Astrocyte (in vitro differentiated cells and primary cell): ENCODE data around the gene ELMOD1. TPM values are rescaled to one million over a fixed set of nuclear protein-coding genes. Genes with fewer than 3 reads are reported as not detected.
A peak's percentile ranks its signal among the peaks of the same experiment; 100 is the strongest.

Source experiments
- DNase-seq: peaks from one replicate; pipeline ENCODE4 v3.0.0-alpha.2; 2010; ENCODE audit warnings: low read depth
- FAIRE-seq: peaks from 2 replicates; lab custom pipeline; 2011; peaks lifted over from hg19 to GRCh38; lab: Jason Lieb, UNC
- H2AFZ ChIP-seq: 2 replicates; pipeline ENCODE4 v1.6.0; 2012; ENCODE audit warnings: low read depth, low read length, inconsistent platforms
- H3K27ac ChIP-seq: 2 replicates; pipeline ENCODE4 v1.5.1; 2011; ENCODE audit warnings: low read depth, low read length, inconsistent platforms
- H3K27me3 ChIP-seq: 2 replicates; pipeline ENCODE4 v1.6.0; 2011; ENCODE audit warnings: low read length, inconsistent platforms; ENCODE audit not compliant: insufficient read depth
- H3K36me3 ChIP-seq: 2 replicates; pipeline ENCODE4 v1.5.1; 2011; ENCODE audit warnings: low read length, inconsistent platforms; ENCODE audit not compliant: insufficient read depth
- H3K4me1 ChIP-seq: 2 replicates; pipeline ENCODE4 v1.5.1; 2011; ENCODE audit warnings: low read length, inconsistent platforms; ENCODE audit not compliant: insufficient read depth
- H3K4me2 ChIP-seq: 2 replicates; pipeline ENCODE4 v1.6.0; 2012; ENCODE audit warnings: low read length, inconsistent platforms
- H3K4me3 ChIP-seq: 2 replicates; pipeline ENCODE4 v1.5.1; 2011; ENCODE audit warnings: low read depth, mild to moderate bottlenecking, low read length, inconsistent platforms; ENCODE audit not compliant: insufficient read depth
- H3K79me2 ChIP-seq: 2 replicates; pipeline ENCODE4 v1.6.0; 2012; ENCODE audit warnings: mild to moderate bottlenecking, low read length, inconsistent platforms; ENCODE audit not compliant: insufficient read depth
- H3K9ac ChIP-seq: 2 replicates; pipeline ENCODE4 v1.6.0; 2012; ENCODE audit warnings: mild to moderate bottlenecking, low read length, inconsistent platforms
- H3K9me3 ChIP-seq: 2 replicates; pipeline ENCODE4 v1.5.1; 2012; ENCODE audit warnings: low read depth, mild to moderate bottlenecking, low read length, inconsistent platforms; ENCODE audit not compliant: insufficient read depth
- H4K20me1 ChIP-seq: 2 replicates; pipeline ENCODE4 v1.6.0; 2012; ENCODE audit warnings: low read length, inconsistent platforms; ENCODE audit not compliant: insufficient read depth
- H3K27ac Mint-ChIP-seq: one replicate; pipeline ENCODE4 v1.8.0; 2021; ENCODE audit warnings: mild to moderate bottlenecking, mixed read lengths; ENCODE audit not compliant: unreplicated experiment
- H3K27me3 Mint-ChIP-seq: one replicate; pipeline ENCODE4 v1.8.0; 2021; ENCODE audit warnings: low read depth, mixed read lengths; ENCODE audit not compliant: unreplicated experiment
- H3K36me3 Mint-ChIP-seq: one replicate; pipeline ENCODE4 v1.8.0; 2021; ENCODE audit warnings: low read depth, mixed read lengths; ENCODE audit not compliant: unreplicated experiment
- H3K4me1 Mint-ChIP-seq: one replicate; pipeline ENCODE4 v1.8.0; 2021; ENCODE audit warnings: low read depth, mixed read lengths; ENCODE audit not compliant: unreplicated experiment
- H3K4me3 Mint-ChIP-seq: one replicate; pipeline ENCODE4 v1.8.0; 2021; ENCODE audit warnings: mild to moderate bottlenecking, moderate library complexity, mixed read lengths; ENCODE audit not compliant: unreplicated experiment
- H3K9me3 Mint-ChIP-seq: one replicate; pipeline ENCODE4 v1.8.0; 2021; ENCODE audit warnings: mild to moderate bottlenecking, mixed read lengths; ENCODE audit not compliant: unreplicated experiment
- EZH2 ChIP-seq: IDR thresholded peaks from 2 replicates; pipeline ENCODE4 v1.6.1; 2012; ENCODE audit warnings: mild to moderate bottlenecking, low read length, inconsistent platforms; ENCODE audit not compliant: insufficient read depth
- total RNA-seq: library from RNA; stranded (reverse); gene quantifications from 2 replicates; pipeline ENCODE4 v1.2.1, GENCODE V29; 2021
- TF ChIP-seq, protein P1 (sequence below): IDR thresholded peaks from 2 replicates; pipeline ENCODE4 v1.5.1; 2011; ENCODE audit warnings: low read depth, mild to moderate bottlenecking, inconsistent platforms, low read length, moderate library complexity; ENCODE audit not compliant: insufficient read depth

ELMOD1 gene
- total RNA-seq, 1 donor from 2014 or later, result 0.52 TPM

- Histone ChIP-seq H2AFZ (no peak overlapping the region), H3K36me3 (no peaks in the 10 kb centered on the region), H3K79me2 (no peaks in the 10 kb centered on the region), H3K4me1 (no peaks in the 10 kb centered on the region), H3K4me3 (no peak overlapping the region), H3K27me3 (peaks cover 6% of the 10 kb centered on the region), H3K9ac (no peak overlapping the region), H3K9me3 (no peaks in the 10 kb centered on the region), H4K20me1 (no peaks in the 10 kb centered on the region), H3K27ac (no peak overlapping the region), H3K4me2 (no peak overlapping the region)
- Mint-ChIP-seq H3K27ac (no peak overlapping the region), H3K4me3 (no peak overlapping the region), H3K36me3 (no peaks in the 10 kb centered on the region), H3K27me3 (peaks cover 5% of the 10 kb centered on the region), H3K4me1 (no peaks in the 10 kb centered on the region), H3K9me3 (no peaks in the 10 kb centered on the region)
- FAIRE-seq (no peak), DNase-seq (no peak)
- TF ChIP-seq, protein P1, sequence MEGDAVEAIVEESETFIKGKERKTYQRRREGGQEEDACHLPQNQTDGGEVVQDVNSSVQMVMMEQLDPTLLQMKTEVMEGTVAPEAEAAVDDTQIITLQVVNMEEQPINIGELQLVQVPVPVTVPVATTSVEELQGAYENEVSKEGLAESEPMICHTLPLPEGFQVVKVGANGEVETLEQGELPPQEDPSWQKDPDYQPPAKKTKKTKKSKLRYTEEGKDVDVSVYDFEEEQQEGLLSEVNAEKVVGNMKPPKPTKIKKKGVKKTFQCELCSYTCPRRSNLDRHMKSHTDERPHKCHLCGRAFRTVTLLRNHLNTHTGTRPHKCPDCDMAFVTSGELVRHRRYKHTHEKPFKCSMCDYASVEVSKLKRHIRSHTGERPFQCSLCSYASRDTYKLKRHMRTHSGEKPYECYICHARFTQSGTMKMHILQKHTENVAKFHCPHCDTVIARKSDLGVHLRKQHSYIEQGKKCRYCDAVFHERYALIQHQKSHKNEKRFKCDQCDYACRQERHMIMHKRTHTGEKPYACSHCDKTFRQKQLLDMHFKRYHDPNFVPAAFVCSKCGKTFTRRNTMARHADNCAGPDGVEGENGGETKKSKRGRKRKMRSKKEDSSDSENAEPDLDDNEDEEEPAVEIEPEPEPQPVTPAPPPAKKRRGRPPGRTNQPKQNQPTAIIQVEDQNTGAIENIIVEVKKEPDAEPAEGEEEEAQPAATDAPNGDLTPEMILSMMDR, result no peak
- TF ChIP-seq EZH2, result no peak
Observed at GRCh38 chr11:107612445-107612844, 21.5 kb downstream of the ELMOD1 start.

DNA sequence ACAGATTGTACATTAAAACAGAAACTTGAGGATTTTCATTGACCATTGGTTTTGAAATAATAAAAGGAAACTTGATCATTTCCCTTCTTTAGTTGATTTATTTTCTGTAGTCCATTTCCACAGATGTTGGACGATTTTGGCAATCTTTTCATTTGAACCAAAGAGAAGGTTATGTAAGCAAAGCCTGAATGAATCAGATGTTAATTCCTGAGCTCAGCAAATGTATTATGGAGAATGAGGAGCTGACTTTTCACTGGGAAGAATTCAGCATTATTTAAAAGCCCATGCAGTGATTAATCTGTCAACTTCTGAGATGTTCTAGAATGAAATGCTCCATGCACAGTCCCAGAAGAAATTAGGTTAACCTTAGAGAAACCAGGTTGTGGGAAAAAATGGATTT is 29.0 kb downstream of the ELMOD1 start:
- H3K4me1 ChIP-seq, result no peaks in the 10 kb centered on the region
- Mint-ChIP-seq H3K27ac (no peak overlapping the region), H3K36me3 (no peaks in the 10 kb centered on the region), H3K27me3 (peaks cover 2% of the 10 kb centered on the region), H3K4me3 (no peak overlapping the region), H3K4me1 (no peaks in the 10 kb centered on the region), H3K9me3 (no peaks in the 10 kb centered on the region)
- H4K20me1 ChIP-seq, result no peaks in the 10 kb centered on the region
- H3K27me3 ChIP-seq, result no peaks in the 10 kb centered on the region
- H3K4me2 ChIP-seq, result no peak overlapping the region
- no peaks in the 10 kb centered on the region for H3K79me2 ChIP-seq
- H3K9me3 ChIP-seq, result no peaks in the 10 kb centered on the region
- peak; percentile 53 for DNase-seq
- no peak overlapping the region for H3K4me3 ChIP-seq
- no peaks in the 10 kb centered on the region for H3K36me3 ChIP-seq
- TF ChIP-seq, protein P1, result no peak
- TF ChIP-seq EZH2, result no peak
- H3K9ac ChIP-seq, result no peak overlapping the region
- no peak overlapping the region for H2AFZ ChIP-seq
- H3K27ac ChIP-seq, result no peak overlapping the region
- no peak for FAIRE-seq

DNA sequence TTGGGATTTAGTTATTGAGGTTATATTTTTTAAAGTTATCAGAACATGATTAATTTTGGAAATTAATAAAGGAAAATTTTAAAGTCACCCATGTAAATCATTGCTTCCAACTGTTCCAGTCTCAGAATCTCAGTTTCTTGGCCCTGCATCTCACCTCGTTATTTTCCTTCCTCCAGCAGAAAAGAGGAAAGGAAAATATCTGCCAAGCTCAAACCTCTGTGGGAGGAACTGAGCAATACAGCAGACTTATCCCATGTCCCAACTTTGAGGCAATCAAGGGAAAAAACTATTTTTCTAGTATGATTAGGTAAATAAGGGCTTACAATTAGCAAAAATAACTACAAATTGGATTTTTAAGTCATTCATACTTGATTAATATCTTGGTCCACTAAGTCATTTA is 30.1 kb downstream of the ELMOD1 start:
- H3K4me3 ChIP-seq, result no peak overlapping the region
- Mint-ChIP-seq H3K4me1 (no peaks in the 10 kb centered on the region), H3K9me3 (no peaks in the 10 kb centered on the region), H3K36me3 (no peaks in the 10 kb centered on the region), H3K27me3 (peaks cover 2% of the 10 kb centered on the region), H3K4me3 (no peak overlapping the region), H3K27ac (no peak overlapping the region)
- no peak for TF ChIP-seq EZH2
- TF ChIP-seq, protein P1, result no peak
- no peaks in the 10 kb centered on the region for H3K9me3 ChIP-seq
- H3K36me3 ChIP-seq, result no peaks in the 10 kb centered on the region
- H3K4me2 ChIP-seq, result no peak overlapping the region
- no peaks in the 10 kb centered on the region for H3K79me2 ChIP-seq
- no peak for FAIRE-seq
- H3K9ac ChIP-seq, result no peak overlapping the region
- DNase-seq, result no peak
- H4K20me1 ChIP-seq, result no peaks in the 10 kb centered on the region
- no peak overlapping the region for H3K27ac ChIP-seq
- H2AFZ ChIP-seq, result no peak overlapping the region
- H3K4me1 ChIP-seq, result no peaks in the 10 kb centered on the region
- no peaks in the 10 kb centered on the region for H3K27me3 ChIP-seq
